GM18526 (cell line): ENCODE measurements around the gene KRT24.

ENCODE experiments used
- POLR2A ChIP-seq: IDR thresholded peaks from 3 replicates; pipeline ENCODE4 v1.6.1; 2011; ENCODE audit not compliant: insufficient read length; ENCODE audit errors: extremely low read depth

KRT24 gene

DNA sequence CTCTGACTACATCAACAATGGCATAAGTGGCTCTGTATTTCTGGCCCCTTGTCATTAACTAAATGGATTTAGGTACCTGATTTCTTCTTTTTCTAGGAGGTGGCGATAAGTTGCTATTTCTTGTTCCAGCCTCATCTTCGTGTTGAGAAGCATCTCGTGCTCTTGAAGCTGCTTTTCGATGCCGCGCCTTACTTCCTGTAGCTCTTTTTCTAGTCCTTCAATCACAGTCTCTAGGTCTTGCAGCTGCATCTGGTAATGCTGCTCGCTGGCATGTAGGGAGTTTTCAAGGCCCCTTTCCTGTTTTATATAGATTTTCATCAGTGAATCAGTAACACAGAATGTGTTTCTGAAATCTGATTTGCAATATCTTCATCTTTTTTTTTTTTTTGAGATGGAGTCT, 43.6 kb downstream of the KRT24 start:
- TF ChIP-seq POLR2A = no peak

DNA sequence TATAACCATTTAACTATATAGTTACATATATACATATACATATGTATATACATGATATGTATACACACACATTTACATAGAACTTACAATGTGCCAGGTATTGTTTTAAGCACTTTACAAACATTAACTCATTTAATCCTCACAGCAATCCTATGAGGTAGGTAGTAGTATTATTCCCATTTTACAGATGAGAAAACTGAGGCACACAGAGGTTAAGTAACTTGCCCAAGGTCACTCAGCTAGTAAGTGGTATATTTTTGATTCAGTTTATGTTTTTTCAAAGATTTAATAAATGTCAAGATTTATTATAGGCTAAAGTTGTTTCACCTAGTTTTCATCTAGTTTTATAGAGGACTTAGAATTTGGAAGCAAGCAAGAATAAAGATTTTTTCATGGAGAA, 45.2 kb downstream of the KRT24 start:
- no peak for TF ChIP-seq POLR2A

DNA sequence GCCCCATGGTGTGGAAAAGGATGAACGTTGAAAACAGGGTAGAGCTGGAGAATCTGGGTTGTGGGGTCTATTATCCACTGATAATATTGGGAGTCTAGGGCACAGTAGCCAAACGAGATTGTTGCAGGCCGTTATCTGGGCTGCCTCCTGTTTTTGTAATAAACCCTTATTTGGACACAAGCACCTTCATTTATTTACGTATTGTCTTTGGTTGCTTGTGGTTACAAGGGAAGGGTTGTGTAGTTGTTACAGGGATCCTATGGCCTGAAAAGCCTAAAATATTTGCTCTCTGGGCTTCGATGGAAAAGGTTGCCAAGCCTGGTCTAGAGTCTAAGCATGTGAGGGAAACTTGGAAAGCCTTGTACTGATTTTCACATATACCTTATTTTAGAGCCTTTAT, 51.6 kb downstream of the KRT24 start:
- no peak for TF ChIP-seq POLR2A

DNA sequence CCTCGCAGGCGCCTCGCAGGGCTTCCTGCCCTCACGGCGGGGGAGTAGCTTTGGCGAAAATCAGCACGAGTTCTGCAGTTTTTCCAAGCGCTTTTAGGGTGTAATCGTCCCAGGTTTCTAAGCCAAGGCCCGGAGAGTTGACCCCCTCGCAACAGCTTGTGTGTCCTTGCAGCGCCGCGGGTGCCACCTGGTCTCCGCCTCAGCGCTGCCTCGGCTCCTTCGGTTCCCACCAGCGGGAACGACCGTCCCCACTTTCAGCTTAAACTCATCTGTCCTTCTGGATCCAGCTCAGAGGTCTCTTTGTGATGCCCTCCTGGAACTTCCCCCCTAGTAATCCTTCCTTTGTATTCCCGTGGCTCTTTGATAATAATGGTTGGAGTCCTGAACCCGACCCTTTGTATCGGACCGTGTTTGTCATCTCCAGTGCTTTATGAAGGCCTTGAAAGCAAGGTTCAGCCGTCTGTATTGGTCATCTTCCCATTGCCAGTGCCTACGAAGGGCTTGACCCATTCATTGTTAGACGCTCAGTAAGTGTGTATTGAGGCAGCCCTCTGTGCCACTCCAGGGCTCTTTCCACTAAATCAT, 55.1 kb downstream of the KRT24 start:
- TF ChIP-seq POLR2A = no peak
